ENCODE measurements around the gene NR1I2. TPM values are rescaled to one million over a fixed set of nuclear protein-coding genes. Genes with fewer than 3 reads are reported as not detected.

NR1I2 gene
- polyA plus RNA-seq, 1 donor from 2014 or later: 0.53 TPM

DNA sequence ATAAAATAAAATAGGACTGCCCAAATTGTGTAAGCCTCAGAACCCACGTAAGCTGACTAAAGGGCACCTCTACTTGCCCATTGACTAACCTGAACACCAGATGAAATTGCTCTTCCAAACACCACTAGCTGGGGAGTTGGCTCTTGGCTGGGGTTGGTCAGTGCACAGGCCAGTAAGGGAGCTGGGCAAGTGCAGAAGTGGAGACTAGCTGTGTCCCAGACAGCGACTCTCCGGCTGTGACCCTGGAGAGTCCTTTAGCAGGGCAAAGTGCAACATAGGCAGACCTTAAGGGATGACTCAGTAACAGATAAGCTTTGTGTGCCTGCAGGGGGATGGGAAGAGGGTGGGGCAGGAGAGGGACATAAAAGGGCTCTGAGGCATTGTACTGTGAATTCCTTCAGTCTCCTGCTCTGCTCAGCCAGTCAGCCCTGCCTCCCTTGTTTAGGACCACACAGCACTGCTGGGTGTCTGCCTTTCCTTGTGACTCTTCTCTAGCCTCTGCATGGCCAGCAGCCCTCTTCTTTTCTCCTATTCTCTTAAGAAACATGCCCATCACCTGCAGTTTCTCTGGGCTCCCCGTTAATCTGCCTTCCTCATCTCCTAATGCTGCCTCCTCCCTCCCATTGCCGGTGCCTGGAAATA lies 13.2 kb downstream of the NR1I2 start:
- Histone ChIP-seq H3K27me3 (ENCODE audit: insufficient read depth, low read depth, low read length) (no peaks in the 10 kb centered on the region), H3K36me3 (ENCODE audit: insufficient read depth, low read length) (no peaks in the 10 kb centered on the region), H3K79me2 (replicated peaks; ENCODE audit: insufficient read depth, low read length) (no peaks in the 10 kb centered on the region), H3K4me2 (ENCODE audit: low read length) (no peak overlapping the region), H2AFZ (ENCODE audit: low read depth, low read length) (no peak overlapping the region), H3K9me3 (ENCODE audit: low read length) (no peaks in the 10 kb centered on the region), H3K4me3 (ENCODE audit: low read length) (no peak overlapping the region), H3K9ac (ENCODE audit: low read length) (no peak overlapping the region), H3K9me2 (ENCODE audit: insufficient read depth, low read length) (no peaks in the 10 kb centered on the region), H3F3A (ENCODE audit: insufficient read depth, low read length, poor library complexity, severe bottlenecking) (no peaks in the 10 kb centered on the region), H3K27ac (ENCODE audit: low read length) (no peak overlapping the region), H4K20me1 (ENCODE audit: insufficient read depth) (no peaks in the 10 kb centered on the region)
- no peak for TF ChIP-seq RAD21 (conservative IDR thresholded peaks at IDR 0.05)
- TF ChIP-seq SMC3 (conservative IDR thresholded peaks at IDR 0.05; ENCODE audit: poor library complexity): no peak
- no peak for TF ChIP-seq POLR2AphosphoS5 (IDR thresholded peaks at IDR 0.05)
- no peak for TF ChIP-seq TAF1 (IDR thresholded peaks at IDR 0.05; ENCODE audit: low read depth)
- TF ChIP-seq EZH2 (IDR thresholded peaks at IDR 0.05; ENCODE audit: borderline replicate concordance, insufficient read depth, low read length, poor library complexity, severe bottlenecking): no peak
- no peak for TF ChIP-seq EP300 (conservative IDR thresholded peaks at IDR 0.05; ENCODE audit: poor library complexity, severe bottlenecking)
- TF ChIP-seq, protein P1, sequence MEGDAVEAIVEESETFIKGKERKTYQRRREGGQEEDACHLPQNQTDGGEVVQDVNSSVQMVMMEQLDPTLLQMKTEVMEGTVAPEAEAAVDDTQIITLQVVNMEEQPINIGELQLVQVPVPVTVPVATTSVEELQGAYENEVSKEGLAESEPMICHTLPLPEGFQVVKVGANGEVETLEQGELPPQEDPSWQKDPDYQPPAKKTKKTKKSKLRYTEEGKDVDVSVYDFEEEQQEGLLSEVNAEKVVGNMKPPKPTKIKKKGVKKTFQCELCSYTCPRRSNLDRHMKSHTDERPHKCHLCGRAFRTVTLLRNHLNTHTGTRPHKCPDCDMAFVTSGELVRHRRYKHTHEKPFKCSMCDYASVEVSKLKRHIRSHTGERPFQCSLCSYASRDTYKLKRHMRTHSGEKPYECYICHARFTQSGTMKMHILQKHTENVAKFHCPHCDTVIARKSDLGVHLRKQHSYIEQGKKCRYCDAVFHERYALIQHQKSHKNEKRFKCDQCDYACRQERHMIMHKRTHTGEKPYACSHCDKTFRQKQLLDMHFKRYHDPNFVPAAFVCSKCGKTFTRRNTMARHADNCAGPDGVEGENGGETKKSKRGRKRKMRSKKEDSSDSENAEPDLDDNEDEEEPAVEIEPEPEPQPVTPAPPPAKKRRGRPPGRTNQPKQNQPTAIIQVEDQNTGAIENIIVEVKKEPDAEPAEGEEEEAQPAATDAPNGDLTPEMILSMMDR (IDR thresholded peaks at IDR 0.05; ENCODE audit: poor library complexity, severe bottlenecking): no peak
- no peak for TF ChIP-seq MXI1 (conservative IDR thresholded peaks at IDR 0.05; ENCODE audit: poor library complexity, severe bottlenecking)
- TF ChIP-seq, protein P2, sequence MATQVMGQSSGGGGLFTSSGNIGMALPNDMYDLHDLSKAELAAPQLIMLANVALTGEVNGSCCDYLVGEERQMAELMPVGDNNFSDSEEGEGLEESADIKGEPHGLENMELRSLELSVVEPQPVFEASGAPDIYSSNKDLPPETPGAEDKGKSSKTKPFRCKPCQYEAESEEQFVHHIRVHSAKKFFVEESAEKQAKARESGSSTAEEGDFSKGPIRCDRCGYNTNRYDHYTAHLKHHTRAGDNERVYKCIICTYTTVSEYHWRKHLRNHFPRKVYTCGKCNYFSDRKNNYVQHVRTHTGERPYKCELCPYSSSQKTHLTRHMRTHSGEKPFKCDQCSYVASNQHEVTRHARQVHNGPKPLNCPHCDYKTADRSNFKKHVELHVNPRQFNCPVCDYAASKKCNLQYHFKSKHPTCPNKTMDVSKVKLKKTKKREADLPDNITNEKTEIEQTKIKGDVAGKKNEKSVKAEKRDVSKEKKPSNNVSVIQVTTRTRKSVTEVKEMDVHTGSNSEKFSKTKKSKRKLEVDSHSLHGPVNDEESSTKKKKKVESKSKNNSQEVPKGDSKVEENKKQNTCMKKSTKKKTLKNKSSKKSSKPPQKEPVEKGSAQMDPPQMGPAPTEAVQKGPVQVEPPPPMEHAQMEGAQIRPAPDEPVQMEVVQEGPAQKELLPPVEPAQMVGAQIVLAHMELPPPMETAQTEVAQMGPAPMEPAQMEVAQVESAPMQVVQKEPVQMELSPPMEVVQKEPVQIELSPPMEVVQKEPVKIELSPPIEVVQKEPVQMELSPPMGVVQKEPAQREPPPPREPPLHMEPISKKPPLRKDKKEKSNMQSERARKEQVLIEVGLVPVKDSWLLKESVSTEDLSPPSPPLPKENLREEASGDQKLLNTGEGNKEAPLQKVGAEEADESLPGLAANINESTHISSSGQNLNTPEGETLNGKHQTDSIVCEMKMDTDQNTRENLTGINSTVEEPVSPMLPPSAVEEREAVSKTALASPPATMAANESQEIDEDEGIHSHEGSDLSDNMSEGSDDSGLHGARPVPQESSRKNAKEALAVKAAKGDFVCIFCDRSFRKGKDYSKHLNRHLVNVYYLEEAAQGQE (IDR thresholded peaks at IDR 0.05; ENCODE audit: borderline replicate concordance): no peak

DNA sequence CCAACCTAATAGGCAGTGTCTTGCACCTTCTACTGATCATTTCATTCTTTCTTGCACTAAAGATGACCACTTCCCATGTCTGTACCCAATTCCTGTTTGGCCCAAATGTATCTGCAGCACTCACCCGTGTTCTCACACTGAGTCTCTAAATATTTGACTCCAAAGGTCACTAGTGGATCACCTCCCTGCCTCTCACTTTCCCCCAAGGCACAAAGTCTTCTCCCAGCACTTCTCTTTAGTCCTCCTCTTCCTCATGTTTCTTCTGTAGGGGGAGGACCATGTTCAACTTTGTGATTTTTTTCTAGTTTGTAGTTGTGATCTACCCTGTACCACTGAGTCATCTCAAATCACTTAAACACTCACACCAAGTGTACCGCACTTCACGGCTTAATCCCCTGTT lies 13.9 kb downstream of the NR1I2 start:
- TF ChIP-seq MXI1 (conservative IDR thresholded peaks at IDR 0.05; ENCODE audit: poor library complexity, severe bottlenecking) (no peak), RAD21 (conservative IDR thresholded peaks at IDR 0.05) (no peak), POLR2AphosphoS5 (IDR thresholded peaks at IDR 0.05) (no peak), EZH2 (IDR thresholded peaks at IDR 0.05; ENCODE audit: borderline replicate concordance, insufficient read depth, low read length, poor library complexity, severe bottlenecking) (no peak), TAF1 (IDR thresholded peaks at IDR 0.05; ENCODE audit: low read depth) (no peak), SMC3 (conservative IDR thresholded peaks at IDR 0.05; ENCODE audit: poor library complexity) (no peak), EP300 (conservative IDR thresholded peaks at IDR 0.05; ENCODE audit: poor library complexity, severe bottlenecking) (no peak)
- TF ChIP-seq, protein P2 (IDR thresholded peaks at IDR 0.05; ENCODE audit: borderline replicate concordance): no peak
- TF ChIP-seq, protein P1 (IDR thresholded peaks at IDR 0.05; ENCODE audit: poor library complexity, severe bottlenecking): no peak
- H3K27ac ChIP-seq (ENCODE audit: low read length): no peak overlapping the region
- no peak overlapping the region for H3K4me2 ChIP-seq (ENCODE audit: low read length)
- no peak overlapping the region for H2AFZ ChIP-seq (ENCODE audit: low read depth, low read length)
- no peak overlapping the region for H3K9ac ChIP-seq (ENCODE audit: low read length)
- H3K9me3 ChIP-seq (ENCODE audit: low read length): no peaks in the 10 kb centered on the region
- H3F3A ChIP-seq (ENCODE audit: insufficient read depth, low read length, poor library complexity, severe bottlenecking): no peaks in the 10 kb centered on the region
- no peaks in the 10 kb centered on the region for H3K9me2 ChIP-seq (ENCODE audit: insufficient read depth, low read length)
- no peaks in the 10 kb centered on the region for H3K27me3 ChIP-seq (ENCODE audit: insufficient read depth, low read depth, low read length)
- no peaks in the 10 kb centered on the region for H4K20me1 ChIP-seq (ENCODE audit: insufficient read depth)
- no peaks in the 10 kb centered on the region for H3K79me2 ChIP-seq (replicated peaks; ENCODE audit: insufficient read depth, low read length)
- H3K36me3 ChIP-seq (ENCODE audit: insufficient read depth, low read length): no peaks in the 10 kb centered on the region
- no peak overlapping the region for H3K4me3 ChIP-seq (ENCODE audit: low read length)
